ENCODE results near the gene TRIO. TPM values are rescaled to one million over a fixed set of nuclear protein-coding genes. Genes with fewer than 3 reads are reported as not detected.

Gene TRIO
- total and polyA plus RNA-seq, 10 of the 15 experiments (the other 5 are each of a cell fraction or from before 2014, with no cell fraction given): 5.1 to 96.4 (median 44.6) TPM

GRCh38 chr5:14410394-14411201 lies 267.5 kb downstream of the TRIO start:
- H3K9ac ChIP-seq (ENCODE audit: control insufficient read depth, insufficient read depth, low read length): no peak overlapping the region
- no peaks in the 10 kb centered on the region for H3K27me3 ChIP-seq (replicated peaks in 1 of 2; ENCODE audit: control insufficient read depth in 2 of 2, insufficient read depth in 2 of 2, low read length in 1 of 2)
- intact Hi-C loops (cut with micrococcal nuclease; ENCODE audit: unreplicated experiment) (no loop called here), in situ Hi-C loops (cut with MboI) (no loop called here)
- SMC1A ChIA-PET (ENCODE audit: uncharacterized antibody, unreplicated experiment): interaction anchor here (0.8 to 4.1 kb wide), 3 partner anchors 11 to 238 kb away, joined by 3 to 15 read pairs (median 3); no protein-coding TSS in a partner anchor
- FAIRE-seq (no peak), DNase-seq (ENCODE audit: low read depth, low spot score) (no peak), ATAC-seq (no peak)
- WGBS (ENCODE audit: insufficient coverage, insufficient replicate concordance, low lambda C conversion rate, missing lambda C conversion rate): 97% methylated on average over 18 of the region's 18 CpGs
- no peak overlapping the region for H3K4me2 ChIP-seq (ENCODE audit: control insufficient read depth, insufficient read depth)
- BruUV-seq (replicated peaks): no TSS peak
- RAD21 ChIA-PET (ENCODE audit: unreplicated experiment): no interaction called here
- H3K36me3 ChIP-seq (ENCODE audit: control insufficient read depth in 2 of 2, insufficient read depth in 2 of 2, low read length in 1 of 2): peaks cover 14 to 34% of the 10 kb centered on the region in 2 experiments
- H2AFZ ChIP-seq (ENCODE audit: control insufficient read depth, low read depth, low read length): no peak overlapping the region
- no peak for TF ChIP-seq SIX5 (IDR thresholded peaks at IDR 0.05; ENCODE audit: low read depth, low read length, severe bottlenecking)
- no peak for TF ChIP-seq HCFC1 (IDR thresholded peaks at IDR 0.05; ENCODE audit: low read length)
- TF ChIP-seq SP1 (IDR thresholded peaks at IDR 0.05; ENCODE audit: low read depth, low read length): no peak
- no peak overlapping the region for H3K4me3 ChIP-seq
- no peaks in the 10 kb centered on the region for H3K9me3 ChIP-seq (replicated peaks; ENCODE audit: control insufficient read depth, insufficient read depth, low read length)
- H3K79me2 ChIP-seq (ENCODE audit: control insufficient read depth, insufficient read depth, low read length): no peaks in the 10 kb centered on the region
- H4K20me1 ChIP-seq (ENCODE audit: control insufficient read depth, insufficient read depth): no peaks in the 10 kb centered on the region
- CTCF ChIA-PET: interaction anchor here (3.6 kb wide), 1 partner anchor 11 kb away, joined by 13 read pairs; no protein-coding TSS in a partner anchor
- H3K4me1 ChIP-seq (ENCODE audit: control insufficient read depth, insufficient read depth, low read length): peaks cover 21% of the 10 kb centered on the region
- POLR2A ChIA-PET: interaction anchor here (0.6 kb wide), 1 partner anchor 429 kb away, joined by 3 read pairs; no protein-coding TSS in a partner anchor
- H3K27ac ChIP-seq (ENCODE audit: control insufficient read depth, insufficient read depth): no peak overlapping the region

- intact Hi-C loops (cut with micrococcal nuclease; ENCODE audit: unreplicated experiment): no loop called here
- FAIRE-seq (no peak), ATAC-seq (no peak), DNase-seq (ENCODE audit: low read depth, low spot score) (no peak)
- no peaks in the 10 kb centered on the region for H3K9me3 ChIP-seq (replicated peaks; ENCODE audit: control insufficient read depth, insufficient read depth, low read length)
- H3K4me1 ChIP-seq (ENCODE audit: control insufficient read depth, insufficient read depth, low read length): peaks cover 23% of the 10 kb centered on the region
- POLR2A ChIA-PET: interaction anchor here (0.6 kb wide), 1 partner anchor 428 kb away, joined by 3 read pairs; no protein-coding TSS in a partner anchor
- BruUV-seq (replicated peaks): no TSS peak
- TF ChIP-seq PAX8 (IDR thresholded peaks at IDR 0.05): no peak
- no peak for TF ChIP-seq SMC3 (IDR thresholded peaks at IDR 0.05; ENCODE audit: borderline replicate concordance, low read length)
- TF ChIP-seq SKIL (IDR thresholded peaks at IDR 0.05; ENCODE audit: low read depth, poor library complexity, severe bottlenecking): no peak
- TF ChIP-seq BMI1 (IDR thresholded peaks at IDR 0.05; ENCODE audit: borderline replicate concordance): no peak
- TF ChIP-seq WRNIP1 (IDR thresholded peaks at IDR 0.05; ENCODE audit: borderline replicate concordance, low read depth, low read length): no peak
- no peak for TF ChIP-seq ZNF217 (IDR thresholded peaks at IDR 0.05)
- no peak for TF ChIP-seq ZNF384 (IDR thresholded peaks at IDR 0.05; ENCODE audit: borderline replicate concordance, low read depth, low read length)
- no peak for TF ChIP-seq ESRRA (IDR thresholded peaks at IDR 0.05; ENCODE audit: low read length)
- no peak for TF ChIP-seq USF1 (IDR thresholded peaks at IDR 0.05; ENCODE audit: borderline replicate concordance, extremely low read length, insufficient read depth, low read depth, low read length)
- peaks cover 13 to 34% of the 10 kb centered on the region in 2 experiments for H3K36me3 ChIP-seq (ENCODE audit: control insufficient read depth in 2 of 2, insufficient read depth in 2 of 2, low read length in 1 of 2)
- no peak overlapping the region for H3K4me3 ChIP-seq
- no peaks in the 10 kb centered on the region for H3K79me2 ChIP-seq (ENCODE audit: control insufficient read depth, insufficient read depth, low read length)
- no peaks in the 10 kb centered on the region for H4K20me1 ChIP-seq (ENCODE audit: control insufficient read depth, insufficient read depth)
- H2AFZ ChIP-seq (ENCODE audit: control insufficient read depth, low read depth, low read length): no peak overlapping the region
- RAD21 ChIA-PET (ENCODE audit: unreplicated experiment): no interaction called here
- H3K9ac ChIP-seq (ENCODE audit: control insufficient read depth, insufficient read depth, low read length): no peak overlapping the region
- no peak overlapping the region for H3K4me2 ChIP-seq (ENCODE audit: control insufficient read depth, insufficient read depth)
- CTCF ChIA-PET: interaction anchor here (3.6 kb wide), 1 partner anchor 11 kb away, joined by 13 read pairs; no protein-coding TSS in a partner anchor
- no peaks in the 10 kb centered on the region for H3K27me3 ChIP-seq (replicated peaks in 1 of 2; ENCODE audit: control insufficient read depth in 2 of 2, insufficient read depth in 2 of 2, low read length in 1 of 2)
- no peak overlapping the region for H3K27ac ChIP-seq (ENCODE audit: control insufficient read depth, insufficient read depth)
- in situ Hi-C loops (cut with MboI): no loop called here
- SMC1A ChIA-PET (ENCODE audit: uncharacterized antibody, unreplicated experiment): interaction anchor here (0.8 to 4.1 kb wide), 3 partner anchors 11 to 237 kb away, joined by 3 to 15 read pairs (median 3); no protein-coding TSS in a partner anchor
- WGBS (ENCODE audit: insufficient coverage, insufficient replicate concordance, low lambda C conversion rate, missing lambda C conversion rate): 96% methylated on average over 6 of the region's 6 CpGs
Measured at GRCh38 chr5:14411216-14411615, 268.1 kb downstream of the TRIO start.
